ENCODE results near the gene LPP. TPM values are rescaled to one million over a fixed set of nuclear protein-coding genes. Genes with fewer than 3 reads are reported as not detected.

Gene LPP
- total and polyA plus RNA-seq, 5 donors, result 14.5 to 205 (median 159) TPM

DNA sequence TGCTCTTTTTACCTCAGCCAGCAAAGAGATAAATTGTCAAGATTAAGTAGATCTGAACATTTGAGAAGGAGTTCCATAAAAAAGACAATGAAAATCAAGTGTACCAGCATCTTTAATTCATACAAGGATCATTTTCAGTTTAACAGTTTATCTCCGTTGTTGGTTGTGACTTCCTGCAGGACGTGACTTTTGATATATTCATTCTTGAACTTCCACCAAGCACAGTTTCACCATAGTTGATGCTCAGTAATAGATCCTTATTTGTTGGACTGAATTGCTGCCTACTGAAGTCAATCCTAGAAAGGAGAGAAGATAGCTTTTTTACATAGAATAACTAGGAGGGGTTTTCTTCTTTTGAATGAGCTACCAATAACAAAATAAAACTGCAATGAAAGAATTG is 408.2 kb downstream of the LPP start:
- Histone ChIP-seq H3K4me1 (ENCODE audit: control insufficient read depth, insufficient read depth, low read length) (peaks cover 5% of the 10 kb centered on the region), H3K27me3 (ENCODE audit: control insufficient read depth, insufficient read depth) (no peaks in the 10 kb centered on the region), H3K27ac (ENCODE audit: low read length) (no peak overlapping the region), H3K9me3 (ENCODE audit: control insufficient read depth, low read length) (no peaks in the 10 kb centered on the region), H3K4me3 (ENCODE audit: low read length) (no peak overlapping the region)
- no peak for ATAC-seq
- intact Hi-C loops (cut with DNase I), result no loop called here
- WGBS, result 11% methylated on average over 2 of the region's 2 CpGs
- no peak for DNase-seq

- Histone ChIP-seq H3K27ac (ENCODE audit: low read length) (no peak overlapping the region), H3K4me3 (ENCODE audit: low read length) (no peak overlapping the region), H3K4me1 (ENCODE audit: control insufficient read depth, insufficient read depth, low read length) (peaks cover 2% of the 10 kb centered on the region), H3K9me3 (ENCODE audit: control insufficient read depth, low read length) (no peaks in the 10 kb centered on the region), H3K27me3 (ENCODE audit: control insufficient read depth, insufficient read depth) (no peaks in the 10 kb centered on the region)
- intact Hi-C loops (cut with DNase I), result no loop called here
- WGBS, result 83% methylated on average over 3 of the region's 3 CpGs
- ATAC-seq (no peak), DNase-seq (no peak)
Observed at GRCh38 chr3:188567478-188568195, 413.7 kb downstream of the LPP start.

GRCh38 chr3:188568736-188569135 is 414.8 kb downstream of the LPP start:
- WGBS, result 89% methylated on average over 3 of the region's 3 CpGs
- Histone ChIP-seq H3K4me1 (ENCODE audit: control insufficient read depth, insufficient read depth, low read length) (peaks cover 2% of the 10 kb centered on the region), H3K27ac (ENCODE audit: low read length) (no peak overlapping the region)

DNA sequence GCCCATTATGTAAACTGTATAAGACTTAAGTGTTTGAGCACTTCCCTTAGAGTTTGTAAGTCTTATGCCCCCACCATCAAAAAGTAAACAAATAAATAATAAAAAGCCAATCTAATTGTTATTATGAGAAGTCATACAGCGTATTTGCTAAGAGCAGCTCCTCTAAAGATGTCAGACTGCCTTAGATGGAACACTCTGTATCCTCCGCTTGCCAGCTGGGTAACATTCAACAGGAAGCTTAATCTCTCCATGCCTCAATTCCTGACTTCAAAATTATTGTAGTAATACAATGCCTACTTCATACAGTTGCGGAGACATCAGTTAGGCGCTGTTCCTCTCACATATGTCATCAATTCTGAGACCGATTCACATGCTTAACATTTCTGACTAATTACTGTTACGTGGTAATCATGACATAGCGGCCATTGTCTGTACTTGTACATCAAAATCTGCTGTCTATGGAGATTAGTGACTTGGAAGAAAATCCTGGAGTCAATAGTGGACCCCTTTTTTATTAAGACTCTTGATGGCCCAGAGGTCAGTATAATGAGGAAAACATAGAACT is 417.7 kb downstream of the LPP start:
- intact Hi-C loops (cut with DNase I), result no loop called here
- H3K27me3 ChIP-seq (ENCODE audit: control insufficient read depth, insufficient read depth), result no peaks in the 10 kb centered on the region
- no peak overlapping the region for H3K27ac ChIP-seq (ENCODE audit: low read length)
- H3K4me1 ChIP-seq (ENCODE audit: control insufficient read depth, insufficient read depth, low read length), result peaks cover 2% of the 10 kb centered on the region
- ATAC-seq (peak; percentile 39 to 78), DNase-seq (peak in 1 of 3 donors; percentile 31)
- no peaks in the 10 kb centered on the region for H3K9me3 ChIP-seq (ENCODE audit: control insufficient read depth, low read length)
- no peak overlapping the region for H3K4me3 ChIP-seq (ENCODE audit: low read length)
- WGBS, result 89% methylated on average over 7 of the region's 7 CpGs

More at GRCh38 chr3:188568736-188569135, 414.8 kb downstream of the LPP start:
- DNase-seq, result no peak
- H3K4me3 ChIP-seq (ENCODE audit: low read length), result no peak overlapping the region
- H3K27me3 ChIP-seq (ENCODE audit: control insufficient read depth, insufficient read depth), result no peaks in the 10 kb centered on the region
- no peak for ATAC-seq
- intact Hi-C loops (cut with DNase I), result no loop called here
- no peaks in the 10 kb centered on the region for H3K9me3 ChIP-seq (ENCODE audit: control insufficient read depth, low read length)

GRCh38 chr3:188573291-188573940 is 419.5 kb downstream of the LPP start:
- Histone ChIP-seq H3K4me3 (ENCODE audit: low read length) (no peak overlapping the region), H3K27ac (ENCODE audit: low read length) (no peak overlapping the region), H3K4me1 (ENCODE audit: control insufficient read depth, insufficient read depth, low read length) (peaks cover 2% of the 10 kb centered on the region), H3K9me3 (ENCODE audit: control insufficient read depth, low read length) (no peaks in the 10 kb centered on the region), H3K27me3 (ENCODE audit: control insufficient read depth, insufficient read depth) (no peaks in the 10 kb centered on the region)
- DNase-seq (peak in 1 of 3 donors; percentile 18), ATAC-seq (no peak)
- intact Hi-C loops (cut with DNase I), result no loop called here
- 68% methylated on average over 8 of the region's 8 CpGs for WGBS

DNA sequence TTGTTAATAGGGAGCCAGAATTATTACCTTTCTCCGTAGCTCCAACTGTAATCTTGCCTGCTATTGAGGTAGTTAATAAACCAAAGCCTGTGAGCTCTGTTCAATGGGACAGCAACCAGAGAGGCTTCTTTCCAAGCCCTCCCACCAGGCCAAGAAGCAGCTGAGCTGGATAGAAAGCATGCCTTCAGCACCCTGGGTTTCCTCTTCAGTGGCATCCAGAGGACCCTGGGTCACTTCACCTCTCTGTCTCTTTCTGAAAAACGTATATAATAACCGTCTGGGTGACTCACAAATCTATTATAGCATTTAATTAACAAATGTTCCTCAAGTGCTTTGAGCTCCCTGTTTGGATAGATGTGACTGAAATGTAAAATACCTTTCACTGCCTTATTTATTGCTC is 420.0 kb downstream of the LPP start:
- DNase-seq (no peak), ATAC-seq (no peak)
- peaks cover 4% of the 10 kb centered on the region for H3K4me1 ChIP-seq (ENCODE audit: control insufficient read depth, insufficient read depth, low read length)
- no peak overlapping the region for H3K27ac ChIP-seq (ENCODE audit: low read length)
- intact Hi-C loops (cut with DNase I), result no loop called here
- H3K9me3 ChIP-seq (ENCODE audit: control insufficient read depth, low read length), result no peaks in the 10 kb centered on the region
- 68% methylated on average over 3 of the region's 3 CpGs for WGBS
- H3K27me3 ChIP-seq (ENCODE audit: control insufficient read depth, insufficient read depth), result no peaks in the 10 kb centered on the region
- no peak overlapping the region for H3K4me3 ChIP-seq (ENCODE audit: low read length)

- peaks cover 4% of the 10 kb centered on the region for H3K4me1 ChIP-seq (ENCODE audit: control insufficient read depth, insufficient read depth, low read length)
- no peak for ATAC-seq
- H3K27ac ChIP-seq (ENCODE audit: low read length), result no peak overlapping the region
- WGBS, result 86% methylated on average over 5 of the region's 5 CpGs
- H3K4me3 ChIP-seq (ENCODE audit: low read length), result no peak overlapping the region
- intact Hi-C loops (cut with DNase I), result no loop called here
- no peak for DNase-seq
- H3K9me3 ChIP-seq (ENCODE audit: control insufficient read depth, low read length), result no peaks in the 10 kb centered on the region
- no peaks in the 10 kb centered on the region for H3K27me3 ChIP-seq (ENCODE audit: control insufficient read depth, insufficient read depth)
Observed at GRCh38 chr3:188574885-188575284, 420.9 kb downstream of the LPP start.

DNA sequence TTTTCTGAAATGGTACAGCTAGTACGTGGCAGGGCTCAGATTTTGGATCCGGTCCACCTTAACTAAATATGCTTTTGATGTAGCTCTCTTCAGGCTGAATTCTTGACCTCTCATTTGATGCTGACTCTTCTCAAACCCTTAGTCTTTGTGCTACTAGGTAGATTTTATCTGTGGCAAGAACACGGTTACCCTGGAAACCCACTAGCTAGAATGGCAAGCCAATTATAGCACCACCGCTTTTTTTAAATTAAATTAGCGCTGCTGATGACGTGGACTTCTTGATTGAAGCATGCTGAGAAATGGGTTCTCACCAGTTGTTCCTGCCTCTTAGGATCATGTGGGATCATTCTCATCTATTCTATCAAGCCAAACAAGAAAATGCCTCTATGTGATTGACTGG is 421.5 kb downstream of the LPP start:
- no peak for DNase-seq

DNA sequence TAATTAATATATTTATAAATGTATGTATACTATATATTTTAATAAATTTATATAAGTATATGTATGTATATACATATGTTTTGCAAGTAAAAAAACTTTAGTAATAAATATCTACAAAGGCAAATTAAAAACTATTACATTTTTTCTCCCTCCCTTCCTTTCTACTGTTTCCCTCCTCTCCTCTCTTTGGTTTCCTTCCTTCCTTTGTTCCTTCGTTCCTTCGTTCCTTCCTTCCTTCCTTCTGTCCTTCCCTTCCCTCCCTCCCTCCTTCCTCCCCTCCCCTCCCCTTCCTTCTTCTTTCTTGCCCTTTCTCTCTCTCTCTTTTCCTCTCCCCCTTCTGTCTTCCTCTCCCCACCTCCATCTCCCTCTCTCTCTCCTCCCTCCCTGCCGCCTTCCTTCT is 423.6 kb downstream of the LPP start:
- H3K9me3 ChIP-seq (ENCODE audit: control insufficient read depth, low read length), result no peaks in the 10 kb centered on the region
- DNase-seq, result no peak
- H3K27me3 ChIP-seq (ENCODE audit: control insufficient read depth, insufficient read depth), result no peaks in the 10 kb centered on the region
- H3K27ac ChIP-seq (ENCODE audit: low read length), result no peak overlapping the region
- 98% methylated on average over 1 of the region's 3 CpGs for WGBS
- peaks cover 2% of the 10 kb centered on the region for H3K4me1 ChIP-seq (ENCODE audit: control insufficient read depth, insufficient read depth, low read length)
- H3K4me3 ChIP-seq (ENCODE audit: low read length), result no peak overlapping the region
- intact Hi-C loops (cut with DNase I), result no loop called here
- no peak for ATAC-seq

More for the DNA sequence above, 421.5 kb downstream of the LPP start:
- H3K27ac ChIP-seq (ENCODE audit: low read length), result no peak overlapping the region
- WGBS, result 91% methylated on average over 6 of the region's 6 CpGs
- no peak overlapping the region for H3K4me3 ChIP-seq (ENCODE audit: low read length)
- intact Hi-C loops (cut with DNase I), result no loop called here
- no peak for ATAC-seq
- peaks cover 4% of the 10 kb centered on the region for H3K4me1 ChIP-seq (ENCODE audit: control insufficient read depth, insufficient read depth, low read length)
- no peaks in the 10 kb centered on the region for H3K9me3 ChIP-seq (ENCODE audit: control insufficient read depth, low read length)
- no peaks in the 10 kb centered on the region for H3K27me3 ChIP-seq (ENCODE audit: control insufficient read depth, insufficient read depth)

DNA sequence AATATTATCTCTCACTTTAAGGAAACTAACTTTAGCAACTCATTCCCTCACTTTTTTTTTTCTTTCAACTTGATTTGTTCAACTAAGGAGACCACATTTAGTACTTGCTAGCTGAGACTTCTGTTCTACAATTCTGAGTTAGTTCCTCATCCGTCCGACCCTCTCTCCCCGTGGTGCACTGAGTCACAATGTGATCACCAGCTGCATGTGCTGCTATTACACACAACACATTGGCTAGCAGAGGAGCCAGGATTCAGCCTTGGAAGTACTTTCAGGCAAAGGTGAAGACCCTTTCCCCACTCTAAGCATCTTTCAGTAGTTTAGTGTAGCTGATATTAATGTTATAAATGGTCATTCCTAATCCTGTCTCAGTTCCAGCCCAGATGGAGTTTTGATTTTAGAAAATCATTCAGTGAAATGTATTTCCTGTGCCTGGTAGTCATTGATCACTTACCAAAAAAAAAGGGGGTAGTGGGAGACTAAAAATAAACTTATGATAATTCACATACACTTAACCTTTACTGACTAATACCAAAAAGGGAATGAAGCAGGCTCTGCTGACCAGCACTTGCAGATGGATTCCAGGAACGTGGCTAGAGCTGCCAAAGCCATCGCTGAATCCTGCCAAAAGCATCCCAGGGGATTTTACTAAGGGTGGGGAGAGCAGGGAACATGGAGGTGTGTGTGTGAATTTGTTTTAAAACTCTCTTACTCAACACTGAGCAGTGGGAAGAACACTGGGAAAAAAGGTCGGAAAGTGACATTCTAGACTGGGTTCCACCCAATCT is 424.8 kb downstream of the LPP start:
- Histone ChIP-seq H3K27me3 (ENCODE audit: control insufficient read depth, insufficient read depth) (no peaks in the 10 kb centered on the region), H3K4me1 (ENCODE audit: control insufficient read depth, insufficient read depth, low read length) (peaks cover 2% of the 10 kb centered on the region), H3K27ac (ENCODE audit: low read length) (peak overlapping the region; percentile 93), H3K4me3 (ENCODE audit: low read length) (no peak overlapping the region), H3K9me3 (ENCODE audit: control insufficient read depth, low read length) (no peaks in the 10 kb centered on the region)
- 33% methylated on average over 6 of the region's 6 CpGs for WGBS
- ATAC-seq, result peak; percentile 94 to 97
- intact Hi-C loops (cut with DNase I), result no loop called here
- peak; percentile 78 to 84 (median 82) for DNase-seq

DNA sequence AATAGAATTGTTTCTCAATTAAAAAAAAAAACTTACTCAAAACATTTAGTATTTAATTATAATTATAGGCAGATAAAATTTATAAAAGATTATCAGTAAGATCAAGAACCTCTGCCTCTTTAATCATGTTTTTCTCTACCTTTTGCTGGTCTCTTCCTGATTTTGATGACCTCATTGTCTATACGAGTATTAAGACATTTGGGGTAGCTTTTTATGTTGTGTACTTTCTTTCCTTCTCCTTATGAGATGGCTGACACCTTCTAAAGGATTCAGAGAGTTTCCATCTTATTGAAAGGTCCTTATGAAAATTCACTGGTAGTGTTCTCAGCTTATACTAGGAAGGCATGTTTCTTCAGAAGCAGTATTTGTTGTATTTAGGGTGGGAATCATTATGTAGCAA is 426.3 kb downstream of the LPP start:
- intact Hi-C loops (cut with DNase I), result no loop called here
- H3K27ac ChIP-seq (ENCODE audit: low read length), result no peak overlapping the region

More for the DNA sequence above, 426.3 kb downstream of the LPP start:
- Histone ChIP-seq H3K4me3 (ENCODE audit: low read length) (no peak overlapping the region), H3K27me3 (ENCODE audit: control insufficient read depth, insufficient read depth) (no peaks in the 10 kb centered on the region), H3K4me1 (ENCODE audit: control insufficient read depth, insufficient read depth, low read length) (peaks cover 2% of the 10 kb centered on the region), H3K9me3 (ENCODE audit: control insufficient read depth, low read length) (no peaks in the 10 kb centered on the region)
- ATAC-seq, result no peak
- no peak for DNase-seq
- 91% methylated on average over 1 of the region's 1 CpG for WGBS
